ENCODE data around the gene ORM1.

The ORM1 gene

GRCh38 chr9:114344692-114345091 lies 21.8 kb downstream of the ORM1 start:
- DNase-seq = no peak

DNA sequence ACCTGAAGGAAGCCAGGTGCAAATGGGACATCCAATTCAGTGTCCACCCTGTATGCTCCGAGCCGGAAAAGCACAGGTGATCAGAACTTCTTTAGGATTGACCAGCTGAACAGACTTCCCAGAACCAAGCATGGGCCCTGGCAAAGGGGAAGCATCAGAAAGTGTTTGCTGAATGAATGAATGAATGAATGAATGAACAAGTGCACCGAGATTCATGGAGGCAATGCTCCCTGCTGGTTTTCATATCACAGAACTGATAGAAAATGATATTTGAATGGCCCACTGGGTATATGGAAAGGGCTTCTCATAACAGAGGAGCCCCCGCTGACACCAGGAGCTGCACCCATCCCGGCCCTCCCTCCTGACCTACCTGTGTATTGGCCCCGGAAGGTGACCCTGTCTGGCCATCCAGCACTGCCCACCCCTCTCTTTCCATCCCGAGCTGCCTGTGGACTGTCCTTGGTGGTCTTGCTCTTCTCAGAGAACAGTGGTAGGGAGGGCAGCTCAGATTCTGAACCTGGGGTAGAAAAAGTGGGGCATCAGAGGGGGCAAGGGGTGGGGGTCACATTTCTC lies 22.7 kb downstream of the ORM1 start:
- DNase-seq = no peak

DNA sequence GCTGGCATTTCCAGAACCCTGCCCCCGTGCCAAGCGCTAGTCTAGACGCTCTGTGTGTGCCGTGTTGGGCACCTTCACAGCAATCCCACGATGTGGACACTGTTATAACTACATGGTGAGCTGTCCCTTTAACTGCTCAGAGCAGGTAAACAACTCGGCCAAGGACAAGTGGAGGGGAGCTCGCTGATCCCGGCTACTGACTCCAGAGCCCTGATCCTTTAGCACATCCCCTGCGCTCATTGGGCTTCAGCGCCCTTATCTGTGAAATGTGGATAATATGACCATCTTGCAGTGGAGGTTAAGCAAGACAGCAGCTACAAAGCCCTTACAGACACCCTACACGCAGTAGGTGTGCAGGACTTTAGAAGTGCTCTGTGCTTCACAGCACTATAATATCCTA lies 23.2 kb downstream of the ORM1 start:
- no peak for DNase-seq

- DNase-seq = no peak
Observed at GRCh38 chr9:114347675-114348074, 24.8 kb downstream of the ORM1 start.

DNA sequence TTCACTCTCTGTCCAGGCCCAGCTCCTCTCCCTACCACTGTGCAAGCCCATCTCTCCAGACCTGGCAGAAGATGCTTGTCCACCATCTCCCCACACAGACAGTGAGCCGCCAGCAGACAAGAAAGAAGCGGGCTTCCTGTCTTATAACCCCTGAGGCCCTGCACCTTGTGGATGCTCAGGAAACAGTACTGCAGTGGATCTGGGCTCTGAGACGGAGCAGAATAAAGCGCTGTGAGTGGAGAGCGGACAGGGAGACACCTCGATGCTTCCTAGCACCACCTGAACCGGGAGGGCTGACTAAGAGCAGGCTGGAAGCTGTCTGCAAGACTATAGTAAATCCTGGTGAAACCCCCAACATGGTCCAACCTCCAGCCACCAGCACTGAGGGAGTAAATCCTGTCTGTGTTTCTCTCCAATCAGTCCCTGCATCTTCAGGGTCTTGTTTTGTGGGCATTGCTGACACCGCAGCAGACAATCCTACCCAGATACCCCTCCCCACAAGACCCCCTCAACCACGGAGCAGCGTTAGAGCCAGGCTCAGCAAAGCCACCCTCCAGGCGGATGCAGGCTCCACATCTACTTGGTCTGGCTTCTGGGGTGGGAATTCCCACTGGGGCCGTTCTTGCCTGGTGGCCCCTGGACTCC lies 25.5 kb downstream of the ORM1 start:
- no peak for DNase-seq

DNA sequence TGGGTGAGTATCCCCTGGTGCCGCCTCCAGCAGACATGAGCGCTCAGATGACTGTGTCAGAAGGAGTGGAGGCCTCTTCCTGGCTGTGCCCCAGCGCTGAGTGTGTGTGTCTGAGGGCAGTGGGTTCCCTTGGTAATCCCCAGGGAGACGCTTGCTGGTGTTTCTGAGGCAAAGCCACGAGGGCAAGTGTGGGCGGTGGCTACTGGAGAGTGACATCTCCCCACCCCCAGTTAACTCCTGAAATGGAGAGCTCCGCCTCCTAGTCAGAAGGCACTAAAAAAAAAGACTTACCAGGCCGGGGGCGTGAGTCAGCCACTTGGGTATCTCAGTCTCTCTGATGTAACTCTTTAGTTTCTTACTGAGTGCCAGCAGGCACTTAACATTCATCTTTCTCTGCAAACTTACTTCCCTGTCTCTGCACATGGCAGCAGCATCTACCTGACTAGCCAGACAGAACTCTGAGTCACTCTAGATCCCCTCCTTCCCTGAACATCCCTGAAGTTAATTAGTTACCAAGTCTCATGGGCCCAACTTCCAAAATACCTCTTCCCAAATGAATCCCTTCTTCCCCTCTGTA lies 26.1 kb downstream of the ORM1 start:
- peak; percentile 55 to 83 for DNase-seq

DNA sequence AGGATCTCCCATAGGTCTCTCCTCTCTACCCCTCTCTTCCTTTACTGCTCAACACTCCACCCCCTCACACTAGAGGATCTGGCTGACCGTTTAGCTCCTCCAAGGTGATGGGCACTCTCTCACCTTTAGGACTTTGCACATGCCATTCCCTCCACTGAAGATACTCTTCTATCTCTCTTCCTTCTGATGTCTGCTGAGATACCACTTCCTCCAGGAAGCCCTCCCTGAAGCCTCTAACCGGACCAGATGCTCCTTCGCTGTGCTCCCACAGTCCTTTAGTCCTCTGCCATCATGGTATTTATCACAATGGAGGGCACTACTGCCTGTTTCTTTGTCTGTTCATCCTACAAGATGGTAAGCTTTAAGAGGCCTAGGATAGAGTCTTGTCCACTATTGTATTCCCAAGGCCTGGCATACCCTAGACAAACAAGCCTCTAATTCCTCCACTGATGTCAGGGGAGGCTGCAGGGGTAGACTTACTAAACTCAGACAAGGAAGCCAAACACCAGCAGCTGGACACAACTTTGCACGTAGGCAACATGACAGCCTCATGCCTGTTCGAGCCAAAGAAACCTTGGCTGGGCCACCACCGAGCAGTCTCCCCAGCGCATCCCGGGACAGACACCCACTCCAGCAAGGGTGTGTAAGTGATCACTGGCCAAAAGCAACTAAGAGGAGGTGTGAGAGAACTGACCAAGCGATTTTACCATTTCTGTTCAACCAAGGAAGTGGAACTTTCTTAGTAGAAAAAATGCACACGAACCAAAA lies 27.0 kb downstream of the ORM1 start:
- DNase-seq = no peak

DNA sequence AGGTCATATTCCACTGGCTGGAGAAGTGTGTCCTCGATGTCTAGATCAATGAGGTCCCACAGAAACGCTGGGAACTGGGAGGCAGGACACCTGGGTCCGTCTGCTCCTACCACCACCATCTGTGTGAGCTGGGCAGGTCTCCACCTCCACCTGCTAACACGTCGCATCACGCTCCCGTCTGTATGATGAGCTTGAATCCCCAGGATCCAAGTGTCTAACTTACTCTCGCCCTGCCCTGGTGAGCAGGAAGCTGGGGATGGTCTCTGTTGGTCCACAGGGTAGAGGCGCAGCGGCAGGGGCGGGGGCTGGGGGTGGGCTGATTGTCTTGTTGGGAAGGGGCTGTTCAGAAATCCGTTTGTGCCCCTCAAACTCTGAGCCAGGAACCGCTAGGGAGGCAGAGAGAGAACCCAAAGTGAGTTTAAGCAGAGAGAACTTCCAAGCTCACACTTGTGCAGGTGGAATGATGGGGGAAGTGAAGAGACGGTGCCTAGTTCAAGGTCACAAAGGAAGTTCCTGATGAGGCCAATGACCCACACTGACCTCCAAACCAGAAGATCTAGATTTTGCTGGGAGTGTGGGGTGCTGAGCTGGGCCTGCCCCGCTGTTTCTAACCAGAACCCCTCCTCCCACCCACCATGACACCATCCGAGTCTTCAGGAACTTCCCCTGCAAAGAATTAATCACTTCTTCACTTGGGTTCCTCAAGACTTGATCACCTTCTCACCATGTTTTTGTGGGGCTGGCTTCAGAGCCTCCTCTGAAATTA lies 27.9 kb downstream of the ORM1 start:
- no peak for DNase-seq

- DNase-seq = no peak
Observed at GRCh38 chr9:114351932-114352331, 29.0 kb downstream of the ORM1 start.

- DNase-seq = no peak
Observed at GRCh38 chr9:114355821-114356220, 32.9 kb downstream of the ORM1 start.

GRCh38 chr9:114356792-114357191 lies 33.9 kb downstream of the ORM1 start:
- no peak for DNase-seq

- no peak for DNase-seq
Observed at GRCh38 chr9:114357360-114357759, 34.5 kb downstream of the ORM1 start.

DNA sequence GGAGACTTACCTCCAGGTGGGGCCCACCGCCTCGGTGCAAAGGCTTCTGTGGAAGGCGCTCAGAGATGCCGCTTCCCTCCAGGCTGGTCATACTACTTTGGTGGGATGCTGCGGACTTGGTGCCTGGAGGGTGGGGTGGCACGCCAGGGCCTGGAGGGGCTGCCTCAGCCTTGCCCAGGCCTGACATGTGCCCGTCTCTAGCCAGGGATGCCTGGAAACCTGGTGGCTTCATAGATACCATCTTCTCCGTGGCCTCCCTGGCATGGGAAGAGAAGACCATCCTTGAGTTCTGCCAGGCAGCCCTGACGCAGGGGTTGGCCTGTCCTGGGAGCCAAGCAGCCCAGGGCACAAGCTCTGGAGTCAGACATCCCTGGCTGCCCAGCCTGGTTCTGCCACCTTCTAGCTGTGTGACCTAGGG lies 35.0 kb downstream of the ORM1 start:
- no peak for DNase-seq

GRCh38 chr9:114359801-114360200 lies 36.9 kb downstream of the ORM1 start:
- no peak for DNase-seq

DNA sequence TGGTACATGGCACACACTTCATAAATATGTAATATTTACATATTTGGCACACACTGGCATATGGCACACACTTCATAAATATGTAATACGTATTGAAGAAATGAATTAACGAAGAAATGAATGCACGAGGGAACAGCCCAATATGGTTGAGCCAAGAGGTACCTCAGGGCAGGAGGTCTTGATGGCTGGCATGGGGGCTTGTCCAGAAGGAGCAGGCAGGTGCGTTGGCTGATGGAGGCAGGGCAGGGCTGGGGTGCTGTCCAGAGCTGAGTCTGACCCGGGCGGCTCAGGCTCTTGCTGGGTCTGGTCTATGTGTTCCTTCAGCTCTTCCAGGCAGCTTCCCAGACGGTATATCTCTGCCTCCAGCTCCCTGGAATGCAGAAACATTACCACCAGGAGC lies 38.6 kb downstream of the ORM1 start:
- no peak for DNase-seq

GRCh38 chr9:114362394-114362793 lies 39.5 kb downstream of the ORM1 start:
- no peak for DNase-seq

- no peak for DNase-seq
Observed at GRCh38 chr9:114363424-114363823, 40.5 kb downstream of the ORM1 start.

DNA sequence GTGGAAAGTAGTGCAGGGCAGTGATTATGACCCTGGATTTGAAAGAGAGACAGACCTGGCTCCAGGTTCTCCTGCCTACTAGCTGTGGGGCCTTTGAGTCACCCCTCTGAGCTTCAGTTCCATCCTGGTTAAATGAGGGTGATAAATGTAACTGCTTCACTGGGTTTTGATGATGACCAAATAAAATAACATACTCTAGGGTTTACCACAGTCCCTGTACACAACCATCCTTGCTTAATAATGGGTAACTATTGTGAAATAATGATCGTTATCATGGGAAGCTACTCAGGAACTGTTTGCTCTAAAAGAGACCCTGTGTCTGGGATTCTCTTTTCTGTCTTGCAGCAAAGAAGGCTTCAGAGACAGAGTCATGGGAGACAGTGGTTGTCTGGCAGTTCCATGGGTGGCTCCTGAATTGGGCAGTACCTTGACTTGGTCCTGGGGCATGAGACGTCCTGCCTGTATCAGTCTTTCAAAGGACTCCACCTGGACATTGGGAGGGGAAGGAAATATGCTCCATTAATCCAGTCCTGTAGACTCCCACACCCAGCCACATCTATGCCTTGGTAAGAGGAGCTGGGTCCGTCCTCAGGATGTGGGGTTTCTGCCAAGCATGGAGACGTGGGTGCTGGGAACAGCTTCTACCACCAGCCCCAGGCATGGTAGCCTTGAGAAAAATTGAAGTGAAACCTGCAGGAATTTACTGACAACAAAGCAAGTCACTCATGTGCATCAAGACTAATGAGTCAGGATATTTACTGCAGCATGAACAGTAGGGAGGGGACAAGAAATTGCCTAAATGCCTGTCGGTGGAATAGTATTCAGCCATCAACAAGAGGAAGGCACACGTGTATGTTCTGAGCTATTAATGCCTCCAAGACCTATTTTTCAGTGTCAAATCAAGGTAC lies 41.5 kb downstream of the ORM1 start:
- no peak for DNase-seq

DNA sequence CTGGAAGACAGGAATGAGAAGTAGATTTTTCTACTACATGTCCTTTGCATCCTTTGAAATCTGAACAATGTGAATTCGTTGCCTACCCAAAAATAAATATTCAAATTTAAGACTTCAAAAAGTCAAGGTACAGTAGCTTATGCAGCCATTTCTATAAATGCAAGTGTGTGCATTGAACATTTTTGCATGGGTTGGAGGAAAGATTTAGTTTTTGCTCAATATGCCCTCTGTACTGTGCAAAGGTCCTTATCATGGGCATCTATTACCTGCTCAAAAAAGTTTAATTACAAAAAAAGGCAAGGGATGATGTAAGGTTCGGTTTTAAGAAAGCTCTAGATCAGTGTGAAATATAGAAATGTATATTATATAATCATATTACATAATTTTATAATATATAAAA lies 42.3 kb downstream of the ORM1 start:
- DNase-seq = no peak

DNA sequence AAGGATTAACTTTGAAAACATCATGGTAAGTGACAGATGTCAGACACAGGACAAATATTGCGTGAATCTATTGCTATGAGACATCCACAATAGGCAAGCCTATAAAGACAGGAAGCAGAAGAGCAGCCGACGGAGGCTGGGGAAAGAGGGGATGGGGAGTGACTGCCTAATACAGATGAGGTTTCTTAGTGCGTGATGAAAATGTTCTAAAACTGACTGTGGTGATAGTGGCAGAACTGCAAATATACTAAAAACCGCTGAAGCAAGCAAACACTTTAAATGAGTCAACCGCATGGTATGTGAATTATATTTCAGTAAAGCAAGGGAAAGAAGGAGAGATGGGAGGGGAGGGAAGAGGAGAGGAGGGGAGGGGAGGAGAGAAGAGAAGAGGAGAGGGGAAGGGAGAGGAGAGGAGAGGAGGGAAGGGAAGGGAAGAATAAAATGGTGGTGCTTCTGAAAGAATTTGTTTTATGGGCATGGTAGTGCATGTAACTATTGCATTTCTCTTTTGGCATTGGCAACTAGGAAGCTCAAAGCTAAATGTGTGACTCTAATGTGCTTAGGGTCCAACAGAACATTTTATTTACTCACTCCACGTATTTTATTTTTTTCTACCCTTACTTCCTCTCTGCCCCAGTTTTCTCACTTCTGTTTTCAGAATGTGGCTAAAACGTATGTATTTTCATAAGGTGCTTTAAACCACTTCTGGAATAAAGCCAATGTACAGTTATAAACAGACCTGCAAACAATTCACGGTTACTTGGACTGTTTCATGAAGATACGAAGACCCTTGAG lies 43.6 kb downstream of the ORM1 start:
- peak; percentile 44 to 73 for DNase-seq

GRCh38 chr9:114367366-114367765 lies 44.5 kb downstream of the ORM1 start:
- no peak for DNase-seq
